ENCODE results near the gene FANCC. TPM values are rescaled to one million over a fixed set of nuclear protein-coding genes. Genes with fewer than 3 reads are reported as not detected.

The FANCC gene
- total RNA-seq, 1 experiment from 2014 or later, result 25.3 TPM

DNA sequence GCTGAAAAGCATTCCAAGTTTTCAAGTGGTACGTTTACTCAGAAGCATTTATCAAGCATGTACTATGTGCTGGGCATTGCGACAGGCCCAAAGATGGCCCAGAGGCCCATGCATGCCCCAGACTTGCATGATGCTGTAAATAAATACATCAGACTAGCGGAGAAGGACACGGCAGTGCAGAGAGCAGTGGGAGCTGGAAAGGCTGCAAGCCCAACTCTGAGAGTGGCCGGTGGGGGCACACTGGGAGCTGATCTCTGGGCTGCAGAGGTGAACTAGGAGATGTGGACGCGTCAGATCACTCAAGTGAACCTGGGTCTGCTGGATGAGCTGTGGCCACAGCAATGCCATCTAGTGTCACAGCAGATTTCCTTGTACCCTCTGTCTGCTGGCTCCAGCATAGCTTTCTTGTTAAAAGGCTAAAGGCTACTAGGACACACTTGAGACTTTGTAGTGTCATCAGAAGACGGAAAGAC is 246.9 kb downstream of the FANCC start:
- CTCF ChIA-PET, result interaction anchor here (0.5 kb wide), 1 partner anchor 389 kb away, joined by 3 read pairs; no protein-coding TSS in a partner anchor
- POLR2A ChIA-PET (ENCODE audit: low non-redundant PET), result no interaction called here
- Histone ChIP-seq H3K9me3 (ENCODE audit: low read depth, low read length, poor library complexity, severe bottlenecking) (no peaks in the 10 kb centered on the region), H3K4me1 (ENCODE audit: insufficient read depth, low read length, poor library complexity, severe bottlenecking) (no peaks in the 10 kb centered on the region), H3K27ac (ENCODE audit: low read depth, low read length, poor library complexity, severe bottlenecking) (no peak overlapping the region), H3K27me3 (replicated peaks; ENCODE audit: insufficient read depth, low read depth, low read length, poor library complexity) (no peaks in the 10 kb centered on the region), H3K36me3 (ENCODE audit: insufficient read depth, low read length, poor library complexity, severe bottlenecking) (no peaks in the 10 kb centered on the region), H3K4me3 (ENCODE audit: low read depth, low read length, poor library complexity, severe bottlenecking) (no peak overlapping the region)
- BruUV-seq (replicated peaks), result no TSS peak
- DNase-seq (ENCODE audit: low spot score), result no peak
- TF ChIP-seq EZH2 (IDR thresholded peaks at IDR 0.05; ENCODE audit: borderline replicate concordance, low read depth, low read length, poor library complexity, severe bottlenecking), result no peak
- TF ChIP-seq, protein P1, sequence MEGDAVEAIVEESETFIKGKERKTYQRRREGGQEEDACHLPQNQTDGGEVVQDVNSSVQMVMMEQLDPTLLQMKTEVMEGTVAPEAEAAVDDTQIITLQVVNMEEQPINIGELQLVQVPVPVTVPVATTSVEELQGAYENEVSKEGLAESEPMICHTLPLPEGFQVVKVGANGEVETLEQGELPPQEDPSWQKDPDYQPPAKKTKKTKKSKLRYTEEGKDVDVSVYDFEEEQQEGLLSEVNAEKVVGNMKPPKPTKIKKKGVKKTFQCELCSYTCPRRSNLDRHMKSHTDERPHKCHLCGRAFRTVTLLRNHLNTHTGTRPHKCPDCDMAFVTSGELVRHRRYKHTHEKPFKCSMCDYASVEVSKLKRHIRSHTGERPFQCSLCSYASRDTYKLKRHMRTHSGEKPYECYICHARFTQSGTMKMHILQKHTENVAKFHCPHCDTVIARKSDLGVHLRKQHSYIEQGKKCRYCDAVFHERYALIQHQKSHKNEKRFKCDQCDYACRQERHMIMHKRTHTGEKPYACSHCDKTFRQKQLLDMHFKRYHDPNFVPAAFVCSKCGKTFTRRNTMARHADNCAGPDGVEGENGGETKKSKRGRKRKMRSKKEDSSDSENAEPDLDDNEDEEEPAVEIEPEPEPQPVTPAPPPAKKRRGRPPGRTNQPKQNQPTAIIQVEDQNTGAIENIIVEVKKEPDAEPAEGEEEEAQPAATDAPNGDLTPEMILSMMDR (conservative IDR thresholded peaks at IDR 0.05; ENCODE audit: low read depth, low read length), result no peak
- intact Hi-C loops (cut with micrococcal nuclease; ENCODE audit: unreplicated experiment), result no loop called here

DNA sequence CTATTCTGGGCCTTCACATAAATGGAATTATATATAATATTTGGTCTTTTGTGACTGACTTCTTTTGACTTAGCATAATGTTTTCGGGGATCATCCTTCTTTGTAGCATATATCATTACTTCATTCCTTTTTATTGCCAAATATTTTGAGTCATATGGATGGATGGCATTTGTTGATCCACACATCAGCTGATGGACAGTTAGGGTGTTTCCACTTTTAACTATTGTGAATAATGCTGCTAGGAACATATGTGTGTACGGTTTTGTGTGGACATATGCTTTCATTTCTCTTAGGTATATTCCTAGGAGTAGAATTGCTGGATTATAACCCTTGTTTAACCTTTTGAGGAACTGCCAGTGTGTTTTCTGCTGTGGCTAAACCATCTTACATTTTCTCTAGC is 249.6 kb downstream of the FANCC start:
- TF ChIP-seq EZH2 (IDR thresholded peaks at IDR 0.05; ENCODE audit: borderline replicate concordance, low read depth, low read length, poor library complexity, severe bottlenecking), result no peak
- TF ChIP-seq, protein P1 (conservative IDR thresholded peaks at IDR 0.05; ENCODE audit: low read depth, low read length), result no peak
- CTCF ChIA-PET, result no interaction called here
- Histone ChIP-seq H3K36me3 (ENCODE audit: insufficient read depth, low read length, poor library complexity, severe bottlenecking) (no peaks in the 10 kb centered on the region), H3K4me1 (ENCODE audit: insufficient read depth, low read length, poor library complexity, severe bottlenecking) (no peaks in the 10 kb centered on the region), H3K27me3 (replicated peaks; ENCODE audit: insufficient read depth, low read depth, low read length, poor library complexity) (no peaks in the 10 kb centered on the region), H3K9me3 (ENCODE audit: low read depth, low read length, poor library complexity, severe bottlenecking) (no peaks in the 10 kb centered on the region), H3K27ac (ENCODE audit: low read depth, low read length, poor library complexity, severe bottlenecking) (no peak overlapping the region), H3K4me3 (ENCODE audit: low read depth, low read length, poor library complexity, severe bottlenecking) (no peak overlapping the region)
- BruUV-seq (replicated peaks), result no TSS peak
- intact Hi-C loops (cut with micrococcal nuclease; ENCODE audit: unreplicated experiment), result no loop called here
- no peak for DNase-seq (ENCODE audit: low spot score)
- POLR2A ChIA-PET (ENCODE audit: low non-redundant PET), result no interaction called here

DNA sequence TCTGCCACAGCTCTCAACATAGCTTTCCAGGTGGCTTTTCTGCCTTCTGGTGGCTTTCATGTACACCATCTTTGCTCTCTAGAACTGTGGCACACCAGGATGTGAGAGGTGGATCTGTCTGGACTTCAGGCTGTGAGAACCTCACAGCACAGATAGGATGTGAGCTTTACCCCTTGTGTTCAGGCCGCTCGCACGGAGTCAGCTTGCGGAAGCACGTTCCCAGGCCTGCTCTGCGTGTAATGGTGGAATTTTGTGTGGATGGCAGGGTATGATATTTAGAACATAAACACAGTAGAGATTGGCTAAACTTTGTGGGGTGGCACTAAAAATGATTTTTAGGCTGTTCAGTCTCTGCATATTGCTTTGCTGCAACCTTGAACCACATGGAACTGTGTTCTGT is 250.5 kb downstream of the FANCC start:
- POLR2A ChIA-PET (ENCODE audit: low non-redundant PET), result no interaction called here
- BruUV-seq (replicated peaks), result no TSS peak

More for the DNA sequence above, 250.5 kb downstream of the FANCC start:
- no peaks in the 10 kb centered on the region for H3K9me3 ChIP-seq (ENCODE audit: low read depth, low read length, poor library complexity, severe bottlenecking)
- H3K27me3 ChIP-seq (replicated peaks; ENCODE audit: insufficient read depth, low read depth, low read length, poor library complexity), result no peaks in the 10 kb centered on the region
- intact Hi-C loops (cut with micrococcal nuclease; ENCODE audit: unreplicated experiment), result no loop called here
- no peak for DNase-seq (ENCODE audit: low spot score)
- TF ChIP-seq, protein P1 (conservative IDR thresholded peaks at IDR 0.05; ENCODE audit: low read depth, low read length), result no peak
- no peak for TF ChIP-seq EZH2 (IDR thresholded peaks at IDR 0.05; ENCODE audit: borderline replicate concordance, low read depth, low read length, poor library complexity, severe bottlenecking)
- no peak overlapping the region for H3K4me3 ChIP-seq (ENCODE audit: low read depth, low read length, poor library complexity, severe bottlenecking)
- no peaks in the 10 kb centered on the region for H3K4me1 ChIP-seq (ENCODE audit: insufficient read depth, low read length, poor library complexity, severe bottlenecking)
- no peaks in the 10 kb centered on the region for H3K36me3 ChIP-seq (ENCODE audit: insufficient read depth, low read length, poor library complexity, severe bottlenecking)
- H3K27ac ChIP-seq (ENCODE audit: low read depth, low read length, poor library complexity, severe bottlenecking), result no peak overlapping the region
- CTCF ChIA-PET, result no interaction called here
